ENCODE results near the gene BTNL3.

Gene BTNL3

GRCh38 chr5:181041043-181041442 is 52.4 kb downstream of the BTNL3 start:
- no peak overlapping the region for H3K4me3 ChIP-seq (ENCODE audit: low read depth in 1 of 2, low read length in 1 of 2)
- H3K9me3 ChIP-seq = no peaks in the 10 kb centered on the region
- no peaks in the 10 kb centered on the region for H3K36me3 ChIP-seq
- no peaks in the 10 kb centered on the region for H3K4me1 ChIP-seq (ENCODE audit: control insufficient read depth in 1 of 2, insufficient read depth in 1 of 2, low read depth in 1 of 2, low read length in 1 of 2)
- H3K27me3 ChIP-seq = peaks cover 92% of the 10 kb centered on the region
- no peak for TF ChIP-seq CTCF (IDR thresholded peaks at IDR 0.05)
- H3K27ac ChIP-seq = no peak overlapping the region

GRCh38 chr5:181042036-181042713 is 53.5 kb downstream of the BTNL3 start:
- Histone ChIP-seq H3K27me3 (peaks cover 96% of the 10 kb centered on the region), H3K4me1 (ENCODE audit: control insufficient read depth in 1 of 2, insufficient read depth in 1 of 2, low read depth in 1 of 2, low read length in 1 of 2) (no peaks in the 10 kb centered on the region), H3K9me3 (no peaks in the 10 kb centered on the region), H3K36me3 (no peaks in the 10 kb centered on the region), H3K27ac (no peak overlapping the region), H3K4me3 (ENCODE audit: low read depth in 1 of 2, low read length in 1 of 2) (no peak overlapping the region)
- no peak for TF ChIP-seq CTCF (IDR thresholded peaks at IDR 0.05)

GRCh38 chr5:181042722-181043121 is 54.1 kb downstream of the BTNL3 start:
- no peaks in the 10 kb centered on the region for H3K36me3 ChIP-seq
- H3K9me3 ChIP-seq = no peaks in the 10 kb centered on the region
- TF ChIP-seq CTCF (IDR thresholded peaks at IDR 0.05) = no peak
- H3K4me3 ChIP-seq (ENCODE audit: low read depth in 1 of 2, low read length in 1 of 2) = no peak overlapping the region
- H3K27ac ChIP-seq = no peak overlapping the region
- peaks cover 96% of the 10 kb centered on the region for H3K27me3 ChIP-seq
- no peaks in the 10 kb centered on the region for H3K4me1 ChIP-seq (ENCODE audit: control insufficient read depth in 1 of 2, insufficient read depth in 1 of 2, low read depth in 1 of 2, low read length in 1 of 2)

- Histone ChIP-seq H3K9me3 (no peaks in the 10 kb centered on the region), H3K27ac (no peak overlapping the region), H3K4me1 (ENCODE audit: control insufficient read depth in 1 of 2, insufficient read depth in 1 of 2, low read depth in 1 of 2, low read length in 1 of 2) (no peaks in the 10 kb centered on the region), H3K4me3 (ENCODE audit: low read depth in 1 of 2, low read length in 1 of 2) (no peak overlapping the region), H3K27me3 (peaks cover 97% of the 10 kb centered on the region), H3K36me3 (no peaks in the 10 kb centered on the region)
- no peak for TF ChIP-seq CTCF (IDR thresholded peaks at IDR 0.05)
Measured at GRCh38 chr5:181043285-181044092, 54.8 kb downstream of the BTNL3 start.

- Histone ChIP-seq H3K36me3 (no peaks in the 10 kb centered on the region), H3K9me3 (no peaks in the 10 kb centered on the region), H3K4me3 (ENCODE audit: low read depth in 1 of 2, low read length in 1 of 2) (no peak overlapping the region), H3K4me1 (ENCODE audit: control insufficient read depth in 1 of 2, insufficient read depth in 1 of 2, low read depth in 1 of 2, low read length in 1 of 2) (no peaks in the 10 kb centered on the region), H3K27ac (no peak overlapping the region), H3K27me3 (peaks cover 95% of the 10 kb centered on the region)
- no peak for TF ChIP-seq CTCF (IDR thresholded peaks at IDR 0.05)
Measured at GRCh38 chr5:181044093-181044599, 55.5 kb downstream of the BTNL3 start.
